ENCODE measurements around the gene EIF2S2.

The EIF2S2 gene

DNA sequence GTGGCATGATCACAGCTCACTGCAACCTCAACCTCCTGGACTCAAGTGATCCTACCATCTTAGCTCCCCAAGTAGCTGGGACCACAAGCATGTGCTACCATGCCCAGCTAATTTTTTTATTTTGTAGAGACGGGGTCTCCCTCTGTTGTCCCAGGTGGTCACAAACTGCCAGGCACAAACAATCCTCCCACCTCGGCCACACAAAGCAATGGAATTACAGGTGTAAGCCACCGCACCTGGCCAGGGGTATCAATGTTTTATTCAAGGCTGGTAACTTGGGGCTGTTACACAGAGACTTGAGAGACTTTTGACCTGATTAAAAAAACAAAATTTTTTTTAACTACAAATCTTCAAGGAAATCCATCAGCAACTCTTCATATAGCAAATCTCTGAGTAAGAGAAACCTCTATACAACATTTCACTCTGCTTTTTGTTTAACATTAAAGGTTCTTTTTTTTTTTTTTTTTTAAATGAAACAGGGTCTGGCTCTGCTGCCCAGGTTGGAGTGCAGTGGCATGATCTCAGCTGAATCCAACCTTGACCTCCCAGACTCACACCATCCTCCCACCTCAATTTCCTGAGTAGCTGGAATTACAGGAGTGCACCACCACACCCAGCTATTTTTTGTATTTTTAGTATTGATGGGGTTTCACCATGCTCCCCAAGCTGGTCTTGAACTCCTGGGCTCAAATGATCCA is 5.9 kb downstream of the EIF2S2 start:
- TF ChIP-seq, protein P1, sequence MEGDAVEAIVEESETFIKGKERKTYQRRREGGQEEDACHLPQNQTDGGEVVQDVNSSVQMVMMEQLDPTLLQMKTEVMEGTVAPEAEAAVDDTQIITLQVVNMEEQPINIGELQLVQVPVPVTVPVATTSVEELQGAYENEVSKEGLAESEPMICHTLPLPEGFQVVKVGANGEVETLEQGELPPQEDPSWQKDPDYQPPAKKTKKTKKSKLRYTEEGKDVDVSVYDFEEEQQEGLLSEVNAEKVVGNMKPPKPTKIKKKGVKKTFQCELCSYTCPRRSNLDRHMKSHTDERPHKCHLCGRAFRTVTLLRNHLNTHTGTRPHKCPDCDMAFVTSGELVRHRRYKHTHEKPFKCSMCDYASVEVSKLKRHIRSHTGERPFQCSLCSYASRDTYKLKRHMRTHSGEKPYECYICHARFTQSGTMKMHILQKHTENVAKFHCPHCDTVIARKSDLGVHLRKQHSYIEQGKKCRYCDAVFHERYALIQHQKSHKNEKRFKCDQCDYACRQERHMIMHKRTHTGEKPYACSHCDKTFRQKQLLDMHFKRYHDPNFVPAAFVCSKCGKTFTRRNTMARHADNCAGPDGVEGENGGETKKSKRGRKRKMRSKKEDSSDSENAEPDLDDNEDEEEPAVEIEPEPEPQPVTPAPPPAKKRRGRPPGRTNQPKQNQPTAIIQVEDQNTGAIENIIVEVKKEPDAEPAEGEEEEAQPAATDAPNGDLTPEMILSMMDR (IDR thresholded peaks at IDR 0.05; ENCODE audit: low read depth, low read length), result no peak
- in situ Hi-C loops (cut with HindIII; ENCODE audit: low sequenced_read_pairs), result no loop called here
- no peak for DNase-seq (ENCODE audit: low read depth, low spot score)
- no peak overlapping the region for H3K4me3 ChIP-seq (ENCODE audit: low read depth, low read length)

DNA sequence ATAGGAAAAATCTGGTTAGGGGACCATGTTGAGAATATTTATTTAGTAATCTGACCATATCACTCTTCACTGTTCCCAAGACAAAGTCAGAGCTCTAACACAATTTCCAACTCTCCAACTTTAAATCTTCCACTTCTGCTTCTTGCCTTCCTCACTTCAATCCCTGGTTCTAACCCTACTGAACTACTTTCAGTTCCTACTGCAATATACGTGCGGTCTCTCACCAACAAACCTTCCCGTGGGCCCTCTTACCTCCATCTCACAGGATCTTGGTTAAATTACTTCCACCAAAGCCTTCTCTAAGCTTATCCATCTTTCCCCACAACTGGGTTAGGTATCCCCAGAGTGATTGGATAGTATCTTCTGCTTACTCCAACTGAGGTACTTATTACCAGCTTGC is 8.0 kb downstream of the EIF2S2 start:
- in situ Hi-C loops (cut with HindIII; ENCODE audit: low sequenced_read_pairs), result no loop called here
- TF ChIP-seq, protein P1 (IDR thresholded peaks at IDR 0.05; ENCODE audit: low read depth, low read length), result no peak
- H3K4me3 ChIP-seq (ENCODE audit: low read depth, low read length), result no peak overlapping the region
- no peak for DNase-seq (ENCODE audit: low read depth, low spot score)

DNA sequence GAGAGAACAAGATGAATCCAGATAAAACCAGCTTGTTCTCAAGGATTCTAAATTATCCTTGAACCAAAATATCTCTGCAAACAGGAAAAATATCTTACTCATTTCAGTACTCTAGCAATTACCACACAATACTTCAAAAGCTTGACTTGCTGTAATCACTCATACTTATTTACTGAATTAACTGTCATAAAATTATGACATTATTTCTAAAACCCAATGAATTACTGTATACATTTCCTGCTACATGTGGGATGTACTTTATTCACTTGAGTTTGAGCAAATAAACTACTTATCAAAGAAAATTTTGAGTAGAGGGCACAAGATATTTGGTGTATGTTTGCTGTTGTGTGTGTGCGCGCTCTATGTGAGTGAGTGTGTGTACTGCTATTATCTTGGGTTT is 9.7 kb downstream of the EIF2S2 start:
- no peak overlapping the region for H3K4me3 ChIP-seq (ENCODE audit: low read depth, low read length)
- DNase-seq (ENCODE audit: low read depth, low spot score), result no peak
- in situ Hi-C loops (cut with HindIII; ENCODE audit: low sequenced_read_pairs), result no loop called here
- TF ChIP-seq, protein P1 (IDR thresholded peaks at IDR 0.05; ENCODE audit: low read depth, low read length), result no peak

DNA sequence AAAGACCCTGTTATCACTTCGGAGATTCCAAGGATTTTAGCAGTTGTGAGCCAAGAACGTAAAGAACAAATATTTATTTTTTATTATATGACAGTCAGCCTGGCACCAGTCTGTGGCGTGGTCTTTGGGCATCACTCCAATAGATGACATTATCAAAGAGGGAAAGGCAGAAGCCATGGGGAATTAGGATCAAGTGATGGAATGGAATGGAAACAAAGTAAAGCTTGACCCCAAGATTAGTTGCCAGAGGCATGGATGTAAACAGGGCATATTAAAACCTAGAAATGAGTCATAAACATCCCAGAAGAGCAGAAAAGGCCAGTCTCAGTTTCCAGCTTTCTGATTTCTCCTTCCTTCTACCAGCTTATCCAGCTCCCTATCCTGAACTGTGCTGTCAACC is 11.5 kb downstream of the EIF2S2 start:
- TF ChIP-seq, protein P1 (IDR thresholded peaks at IDR 0.05; ENCODE audit: low read depth, low read length), result no peak
- H3K4me3 ChIP-seq (ENCODE audit: low read depth, low read length), result no peak overlapping the region
- in situ Hi-C loops (cut with HindIII; ENCODE audit: low sequenced_read_pairs), result no loop called here
- no peak for DNase-seq (ENCODE audit: low read depth, low spot score)

DNA sequence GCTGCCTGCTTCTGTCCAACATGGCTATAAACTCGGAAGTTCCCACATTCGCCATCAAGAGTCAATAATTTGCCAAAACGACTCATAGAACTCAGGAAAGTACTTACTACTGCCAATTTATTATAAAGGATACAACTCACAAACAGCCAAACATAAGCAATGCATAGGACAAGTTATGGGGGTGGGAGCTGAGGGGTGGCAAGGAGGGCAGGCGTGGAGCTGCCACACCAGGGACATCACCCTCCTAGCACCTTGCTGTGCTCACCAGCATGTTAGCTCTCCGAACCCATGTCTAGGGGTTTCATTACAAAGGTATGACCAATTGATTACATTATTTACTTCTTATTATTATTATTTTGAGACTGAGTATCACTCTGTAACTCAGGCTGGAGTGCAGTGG is 12.4 kb downstream of the EIF2S2 start:
- no peak overlapping the region for H3K4me3 ChIP-seq (ENCODE audit: low read depth, low read length)
- in situ Hi-C loops (cut with HindIII; ENCODE audit: low sequenced_read_pairs), result no loop called here
- TF ChIP-seq, protein P1 (IDR thresholded peaks at IDR 0.05; ENCODE audit: low read depth, low read length), result no peak
- no peak for DNase-seq (ENCODE audit: low read depth, low spot score)

DNA sequence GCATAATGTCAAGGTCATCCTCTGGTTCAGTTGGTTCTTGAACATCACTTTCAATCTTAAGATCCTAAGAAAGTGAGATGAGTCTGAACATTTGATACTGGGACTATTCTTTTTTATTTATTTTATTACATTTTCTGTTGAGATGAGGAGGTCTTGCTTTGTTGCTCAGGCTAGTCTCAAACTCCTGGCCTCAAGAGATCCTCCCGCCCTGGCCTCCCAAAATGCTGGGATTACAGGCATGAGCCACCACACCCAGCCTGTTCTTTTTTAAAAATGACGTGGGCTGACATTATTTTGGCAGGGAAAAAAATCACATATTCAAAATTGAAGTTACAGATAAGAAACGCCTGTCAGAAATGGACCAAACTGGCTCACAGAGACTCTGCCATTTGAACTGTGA is 13.5 kb downstream of the EIF2S2 start:
- DNase-seq (ENCODE audit: low read depth, low spot score), result no peak
- in situ Hi-C loops (cut with HindIII; ENCODE audit: low sequenced_read_pairs), result no loop called here
- TF ChIP-seq, protein P1 (IDR thresholded peaks at IDR 0.05; ENCODE audit: low read depth, low read length), result no peak
- no peak overlapping the region for H3K4me3 ChIP-seq (ENCODE audit: low read depth, low read length)
